ENCODE data around the gene TMEM69. TPM values are rescaled to one million over a fixed set of nuclear protein-coding genes. Genes with fewer than 3 reads are reported as not detected.

Gene TMEM69
- polyA plus RNA-seq, 1 donor from 2014 or later: 28.6 TPM

GRCh38 chr1:45658171-45658570, 29.8 kb upstream of the TMEM69 start:
- Histone ChIP-seq H3F3A (ENCODE audit: insufficient read depth, low read length, poor library complexity, severe bottlenecking) (no peaks in the 10 kb centered on the region), H4K20me1 (ENCODE audit: insufficient read depth) (no peaks in the 10 kb centered on the region), H3K9me2 (ENCODE audit: insufficient read depth, low read length) (no peaks in the 10 kb centered on the region), H3K79me2 (replicated peaks; ENCODE audit: insufficient read depth, low read length) (peaks cover 17% of the 10 kb centered on the region), H3K9ac (ENCODE audit: low read length) (no peak overlapping the region), H3K36me3 (ENCODE audit: insufficient read depth, low read length) (peaks cover 12% of the 10 kb centered on the region), H3K4me3 (ENCODE audit: low read length) (no peak overlapping the region), H3K9me3 (ENCODE audit: low read length) (no peaks in the 10 kb centered on the region), H2AFZ (ENCODE audit: low read depth, low read length) (no peak overlapping the region), H3K27ac (ENCODE audit: low read length) (no peak overlapping the region), H3K27me3 (ENCODE audit: insufficient read depth, low read depth, low read length) (no peaks in the 10 kb centered on the region), H3K4me2 (ENCODE audit: low read length) (no peak overlapping the region)
- no peak for TF ChIP-seq POLR2AphosphoS5 (IDR thresholded peaks at IDR 0.05)
- TF ChIP-seq TAF1 (IDR thresholded peaks at IDR 0.05; ENCODE audit: low read depth): no peak

GRCh38 chr1:45659222-45659621, 28.8 kb upstream of the TMEM69 start:
- peaks cover 12% of the 10 kb centered on the region for H3K36me3 ChIP-seq (ENCODE audit: insufficient read depth, low read length)
- no peak overlapping the region for H3K27ac ChIP-seq (ENCODE audit: low read length)
- H3K79me2 ChIP-seq (replicated peaks; ENCODE audit: insufficient read depth, low read length): peaks cover 24% of the 10 kb centered on the region
- H3F3A ChIP-seq (ENCODE audit: insufficient read depth, low read length, poor library complexity, severe bottlenecking): no peaks in the 10 kb centered on the region
- H3K9ac ChIP-seq (ENCODE audit: low read length): no peak overlapping the region
- no peak overlapping the region for H2AFZ ChIP-seq (ENCODE audit: low read depth, low read length)
- no peaks in the 10 kb centered on the region for H3K27me3 ChIP-seq (ENCODE audit: insufficient read depth, low read depth, low read length)
- no peak overlapping the region for H3K4me3 ChIP-seq (ENCODE audit: low read length)
- no peak overlapping the region for H3K4me2 ChIP-seq (ENCODE audit: low read length)
- H4K20me1 ChIP-seq (ENCODE audit: insufficient read depth): no peaks in the 10 kb centered on the region
- no peaks in the 10 kb centered on the region for H3K9me2 ChIP-seq (ENCODE audit: insufficient read depth, low read length)
- TF ChIP-seq RAD21 (conservative IDR thresholded peaks at IDR 0.05) (no peak), EP300 (conservative IDR thresholded peaks at IDR 0.05; ENCODE audit: poor library complexity, severe bottlenecking) (no peak), SMC3 (conservative IDR thresholded peaks at IDR 0.05; ENCODE audit: poor library complexity) (no peak), EZH2 (IDR thresholded peaks at IDR 0.05; ENCODE audit: borderline replicate concordance, insufficient read depth, low read length, poor library complexity, severe bottlenecking) (no peak), MXI1 (conservative IDR thresholded peaks at IDR 0.05; ENCODE audit: poor library complexity, severe bottlenecking) (no peak), REST (IDR thresholded peaks at IDR 0.05; ENCODE audit: borderline replicate concordance) (no peak), TAF1 (IDR thresholded peaks at IDR 0.05; ENCODE audit: low read depth) (no peak), CTCF (IDR thresholded peaks at IDR 0.05; ENCODE audit: poor library complexity, severe bottlenecking) (no peak), POLR2AphosphoS5 (IDR thresholded peaks at IDR 0.05) (no peak)
- no peaks in the 10 kb centered on the region for H3K9me3 ChIP-seq (ENCODE audit: low read length)

- H3K27ac ChIP-seq (ENCODE audit: low read length): no peak overlapping the region
- H3K4me2 ChIP-seq (ENCODE audit: low read length): no peak overlapping the region
- no peaks in the 10 kb centered on the region for H3K9me3 ChIP-seq (ENCODE audit: low read length)
- TF ChIP-seq POLR2AphosphoS5 (IDR thresholded peaks at IDR 0.05) (no peak), EZH2 (IDR thresholded peaks at IDR 0.05; ENCODE audit: borderline replicate concordance, insufficient read depth, low read length, poor library complexity, severe bottlenecking) (no peak), EP300 (conservative IDR thresholded peaks at IDR 0.05; ENCODE audit: poor library complexity, severe bottlenecking) (no peak), TAF1 (IDR thresholded peaks at IDR 0.05; ENCODE audit: low read depth) (no peak), SMC3 (conservative IDR thresholded peaks at IDR 0.05; ENCODE audit: poor library complexity) (no peak), CTCF (IDR thresholded peaks at IDR 0.05; ENCODE audit: poor library complexity, severe bottlenecking) (no peak), REST (IDR thresholded peaks at IDR 0.05; ENCODE audit: borderline replicate concordance) (no peak), RAD21 (conservative IDR thresholded peaks at IDR 0.05) (no peak), MXI1 (conservative IDR thresholded peaks at IDR 0.05; ENCODE audit: poor library complexity, severe bottlenecking) (no peak)
- H3F3A ChIP-seq (ENCODE audit: insufficient read depth, low read length, poor library complexity, severe bottlenecking): no peaks in the 10 kb centered on the region
- H4K20me1 ChIP-seq (ENCODE audit: insufficient read depth): no peaks in the 10 kb centered on the region
- no peaks in the 10 kb centered on the region for H3K27me3 ChIP-seq (ENCODE audit: insufficient read depth, low read depth, low read length)
- H3K4me3 ChIP-seq (ENCODE audit: low read length): no peak overlapping the region
- H3K9ac ChIP-seq (ENCODE audit: low read length): no peak overlapping the region
- no peak overlapping the region for H2AFZ ChIP-seq (ENCODE audit: low read depth, low read length)
- H3K79me2 ChIP-seq (replicated peaks; ENCODE audit: insufficient read depth, low read length): peaks cover 32% of the 10 kb centered on the region
- H3K36me3 ChIP-seq (ENCODE audit: insufficient read depth, low read length): peaks cover 1% of the 10 kb centered on the region
- no peaks in the 10 kb centered on the region for H3K9me2 ChIP-seq (ENCODE audit: insufficient read depth, low read length)
Measured at GRCh38 chr1:45660336-45660735, 27.6 kb upstream of the TMEM69 start.

All from neural cell (in vitro differentiated cells).